ENCODE data around the gene CHRM5. TPM values are rescaled to one million over a fixed set of nuclear protein-coding genes. Genes with fewer than 3 reads are reported as not detected.

CHRM5 gene
- total RNA-seq, 1 donor from 2014 or later = not detected

DNA sequence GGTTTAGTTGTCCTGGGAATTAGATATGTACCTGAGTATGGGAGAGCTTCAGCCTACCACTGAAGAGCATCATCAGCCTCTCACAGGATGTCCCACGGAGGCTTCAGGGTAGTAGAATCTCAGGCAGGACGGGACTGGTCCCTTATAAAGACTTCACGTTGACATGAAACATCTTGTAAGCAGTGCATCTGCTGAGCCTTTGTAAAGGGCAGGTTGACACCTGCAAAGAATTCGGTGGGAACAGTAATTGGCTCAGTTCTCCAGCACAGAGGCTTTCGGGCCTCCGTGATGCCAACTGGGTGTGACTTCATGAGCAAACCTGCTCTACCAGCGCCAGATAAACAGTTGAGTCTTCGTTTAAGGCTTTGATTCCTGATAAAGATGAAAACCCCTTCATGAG lies 97.6 kb downstream of the CHRM5 start:
- no peak for ATAC-seq (ENCODE audit: poor library complexity)
- DNase-seq = no peak
- intact Hi-C loops (cut with DNase I) = no loop called here

DNA sequence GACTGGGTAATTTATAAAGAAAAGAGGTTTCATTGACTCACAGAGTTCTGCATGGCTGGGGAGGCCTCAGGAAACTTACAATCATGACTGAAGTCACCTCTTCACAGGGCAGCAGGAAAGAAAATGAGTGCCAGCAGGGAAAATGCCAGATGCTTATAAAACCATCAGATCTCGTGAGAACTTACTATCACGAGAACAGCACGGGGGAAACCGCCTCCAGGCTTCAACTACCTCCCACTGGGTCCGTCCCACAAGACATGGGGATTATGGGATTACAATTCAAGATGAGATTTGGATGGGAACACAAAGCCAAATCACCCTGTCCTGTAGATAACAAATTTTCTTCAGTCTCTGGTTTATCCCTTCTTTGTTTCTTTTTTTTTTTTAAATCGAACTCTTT lies 101.7 kb downstream of the CHRM5 start:
- intact Hi-C loops (cut with DNase I) = no loop called here
- DNase-seq (no peak), ATAC-seq (ENCODE audit: poor library complexity) (no peak)

DNA sequence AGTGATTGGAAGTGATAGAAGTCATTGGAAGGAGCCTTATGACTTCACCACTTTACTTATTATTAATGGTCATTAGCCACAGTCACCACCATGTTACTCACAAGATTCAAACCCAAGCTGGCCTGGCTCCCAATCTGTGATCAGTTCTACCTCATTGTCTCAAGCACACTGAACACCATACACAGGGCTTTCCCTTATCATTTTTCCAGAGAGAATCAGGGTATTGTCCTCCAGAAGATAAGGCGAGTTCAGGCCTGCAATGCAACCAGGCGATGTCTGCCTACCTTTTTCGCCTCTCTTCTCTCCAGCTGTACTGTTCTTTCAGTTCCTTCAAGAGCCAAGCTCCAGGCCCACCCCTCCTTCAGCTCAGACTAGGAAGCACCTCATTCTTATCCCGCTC lies 108.5 kb downstream of the CHRM5 start:
- DNase-seq (no peak), ATAC-seq (ENCODE audit: poor library complexity) (no peak)
- intact Hi-C loops (cut with DNase I) = no loop called here

DNA sequence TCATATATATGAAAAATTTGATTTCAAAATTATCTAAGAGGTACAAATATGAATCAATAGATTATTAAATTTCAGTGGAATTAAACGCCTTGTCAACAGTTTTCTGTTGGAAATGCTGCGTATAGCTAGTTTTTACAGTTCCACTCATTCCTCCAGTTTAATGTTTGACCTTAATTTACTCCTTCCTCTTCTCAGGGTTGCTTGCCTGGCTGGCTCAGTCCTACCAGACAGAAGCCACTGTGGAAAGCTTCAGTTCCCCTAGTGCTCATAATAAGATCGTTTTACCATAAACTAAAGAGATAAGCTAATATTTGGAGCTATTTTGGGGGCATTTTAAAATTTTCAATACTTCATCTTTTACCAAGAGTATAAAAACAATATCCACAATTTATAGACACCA lies 110.6 kb downstream of the CHRM5 start:
- intact Hi-C loops (cut with DNase I) = no loop called here
- DNase-seq = no peak

DNA sequence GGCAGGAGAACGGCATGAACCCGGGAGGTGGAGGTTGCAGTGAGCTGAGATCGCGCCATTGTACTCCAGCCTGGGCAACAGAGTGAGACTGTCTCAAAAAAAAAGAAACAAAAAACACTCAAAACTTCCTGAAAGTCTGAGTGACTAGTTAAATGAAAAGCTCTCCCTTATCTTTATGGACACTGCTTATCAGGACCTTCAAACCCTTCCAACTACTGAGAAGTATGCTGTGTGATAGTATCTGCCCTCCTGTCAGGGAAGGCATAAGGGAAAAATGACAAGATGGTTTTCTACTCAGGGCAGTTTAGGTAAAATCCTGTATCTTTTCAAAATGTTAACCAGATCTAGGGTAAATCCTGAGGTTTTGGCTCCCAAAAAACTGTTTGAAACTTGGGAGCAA lies 111.6 kb downstream of the CHRM5 start:
- no peak for DNase-seq
- ATAC-seq (ENCODE audit: poor library complexity) = no peak
- intact Hi-C loops (cut with DNase I) = no loop called here

More for the DNA sequence above, 110.6 kb downstream of the CHRM5 start:
- no peak for ATAC-seq (ENCODE audit: poor library complexity)

DNA sequence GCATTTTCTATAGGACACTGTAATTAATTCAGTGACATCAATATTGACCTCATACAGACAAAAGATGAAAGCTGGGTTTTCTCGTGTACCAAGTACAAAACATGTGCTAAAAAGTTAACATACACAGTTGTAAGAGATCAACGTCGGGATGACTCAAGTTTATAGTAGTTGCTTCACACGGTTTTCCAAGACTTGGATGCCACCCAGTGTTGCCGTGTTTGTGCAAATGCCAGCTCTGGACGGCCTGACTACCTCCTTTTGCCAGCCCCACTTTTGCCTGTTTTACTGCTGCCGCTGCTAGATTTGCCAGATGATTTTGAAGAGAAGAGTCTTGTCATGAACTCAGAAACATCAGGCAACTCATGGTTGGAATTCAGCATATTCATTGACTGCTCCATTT lies 115.8 kb downstream of the CHRM5 start:
- ATAC-seq (ENCODE audit: poor library complexity) (no peak), DNase-seq (no peak)
- intact Hi-C loops (cut with DNase I) = no loop called here

DNA sequence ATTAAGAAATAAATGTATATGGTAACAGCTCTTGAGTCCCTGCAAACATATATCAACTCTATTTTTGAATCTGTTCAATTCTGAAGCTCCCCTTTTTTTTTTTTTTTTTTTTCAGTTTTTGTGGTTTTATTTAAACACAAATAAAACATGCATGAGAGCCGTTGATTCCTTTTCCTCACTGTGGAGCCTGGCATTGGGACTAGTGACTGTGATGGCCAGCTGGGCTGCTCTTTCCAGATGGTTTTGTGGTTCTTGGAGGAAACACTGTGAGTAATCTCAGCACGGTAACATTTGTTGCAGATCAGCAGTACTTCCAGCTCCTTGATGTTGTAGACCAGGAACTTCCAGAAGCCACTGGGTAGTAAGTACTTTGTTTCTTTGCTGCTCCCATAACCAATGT lies 117.4 kb downstream of the CHRM5 start:
- no peak for ATAC-seq (ENCODE audit: poor library complexity)
- DNase-seq = no peak
- intact Hi-C loops (cut with DNase I) = no loop called here

DNA sequence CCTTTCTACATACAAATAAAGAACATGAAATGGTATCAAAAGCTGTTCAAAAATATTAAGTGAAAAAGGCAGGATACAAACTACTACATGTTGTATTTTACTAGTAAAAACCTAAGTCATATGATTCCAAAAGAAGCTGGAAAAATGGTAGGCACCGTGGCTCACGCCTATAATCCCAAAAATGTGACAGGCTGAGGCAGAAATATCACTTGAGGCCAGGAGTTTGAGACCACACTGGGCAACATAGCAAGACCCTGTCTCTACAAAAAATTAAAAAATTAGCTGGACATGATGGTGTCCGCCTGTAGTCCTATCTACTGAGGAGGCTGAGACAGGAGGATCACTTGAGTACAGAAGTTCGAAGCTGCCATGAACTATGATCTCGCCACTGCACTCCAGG lies 131.6 kb downstream of the CHRM5 start:
- ATAC-seq (ENCODE audit: poor library complexity) (no peak), DNase-seq (no peak)
- intact Hi-C loops (cut with DNase I) = loop anchor here (5.0 kb wide), 1 partner anchor 127 kb away; the partner anchor contains the start of gene EMC4

DNA sequence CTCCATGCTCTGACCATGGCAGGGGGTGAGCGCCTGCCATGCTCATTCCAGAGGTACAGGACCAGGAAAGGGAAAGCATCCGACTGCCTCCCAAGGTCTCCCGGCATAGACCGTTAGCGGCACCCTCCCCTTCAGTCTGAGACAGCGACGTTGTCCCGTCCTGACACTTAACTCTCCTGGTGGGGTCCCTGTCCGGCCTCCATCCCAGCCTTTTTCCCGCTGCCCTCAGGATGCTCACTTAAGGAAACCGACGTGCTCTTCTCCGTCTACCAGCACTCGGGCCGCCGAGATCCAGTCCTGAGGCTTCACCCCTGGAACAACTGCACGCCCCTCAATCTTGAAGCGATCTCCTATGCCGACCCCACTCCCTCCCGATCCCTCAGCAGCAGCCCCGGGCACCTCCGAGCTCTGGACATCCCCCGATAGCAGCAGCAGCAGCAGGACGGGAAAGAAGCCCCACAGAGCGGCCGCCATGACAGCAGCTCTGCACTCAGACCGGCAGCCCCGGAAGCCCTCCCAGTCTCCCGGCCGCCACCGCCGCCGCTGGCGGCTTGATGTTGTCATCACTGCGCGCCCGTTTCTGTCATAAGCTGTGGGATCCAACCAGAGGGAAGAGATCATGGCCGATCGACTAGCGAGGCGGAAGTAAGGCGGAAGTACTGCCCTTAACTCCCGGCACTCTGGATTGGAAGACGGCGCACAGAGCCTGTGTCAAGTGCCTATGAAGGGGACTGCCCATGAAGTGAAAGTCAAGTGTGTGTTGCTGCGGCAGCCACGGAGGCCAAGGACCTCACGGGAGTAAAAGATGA lies 133.3 kb downstream of the CHRM5 start, which contains the start of the genes EMC7 and PGBD4:
Gene EMC7, minus strand, starts transcription at position 497 of the 809 bp plus-strand sequence. Its CDS starts 23 bp downstream, at position 474.
Gene PGBD4, plus strand, starts transcription at position 718 of the 809 bp plus-strand sequence. CDS start 449 bp downstream, outside the sequence.
- peak; percentile 99 for DNase-seq
- peak; percentile 100 for ATAC-seq (ENCODE audit: poor library complexity)
- intact Hi-C loops (cut with DNase I) = loop anchor here (5.0 kb wide), 1 partner anchor 126 kb away; the partner anchor contains the start of gene EMC4

DNA sequence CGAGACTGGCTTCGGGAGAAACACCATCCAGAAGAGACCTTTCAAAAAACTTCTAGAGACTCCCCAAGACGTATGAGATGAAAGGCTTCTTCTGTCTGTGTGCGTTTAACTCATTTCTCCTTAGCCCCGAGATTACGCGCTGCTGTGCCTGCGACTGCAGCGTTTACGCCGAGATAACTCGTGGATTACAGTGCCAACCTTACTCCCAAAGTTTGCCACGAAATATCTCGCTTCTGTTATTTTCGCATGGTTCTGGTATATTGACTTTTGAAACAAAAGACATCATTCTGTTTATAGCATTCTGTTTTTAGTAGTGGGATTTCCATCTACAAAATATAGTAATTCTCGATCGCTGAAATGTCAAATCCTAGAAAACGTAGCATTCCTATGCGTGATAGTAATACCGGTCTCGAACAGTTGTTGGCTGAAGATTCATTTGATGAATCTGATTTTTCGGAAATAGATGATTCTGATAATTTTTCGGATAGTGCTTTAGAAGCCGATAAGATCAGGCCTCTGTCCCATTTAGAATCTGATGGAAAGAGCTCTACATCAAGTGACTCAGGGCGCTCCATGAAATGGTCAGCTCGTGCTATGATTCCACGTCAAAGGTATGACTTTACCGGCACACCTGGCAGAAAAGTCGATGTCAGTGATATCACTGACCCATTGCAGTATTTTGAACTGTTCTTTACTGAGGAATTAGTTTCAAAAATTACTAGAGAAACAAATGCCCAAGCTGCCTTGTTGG lies 134.1 kb downstream of the CHRM5 start:
- ATAC-seq (ENCODE audit: poor library complexity) (peak; percentile 44), DNase-seq (no peak)
- intact Hi-C loops (cut with DNase I) = loop anchor here (5.0 kb wide), 1 partner anchor 125 kb away; the partner anchor contains the start of gene EMC4

DNA sequence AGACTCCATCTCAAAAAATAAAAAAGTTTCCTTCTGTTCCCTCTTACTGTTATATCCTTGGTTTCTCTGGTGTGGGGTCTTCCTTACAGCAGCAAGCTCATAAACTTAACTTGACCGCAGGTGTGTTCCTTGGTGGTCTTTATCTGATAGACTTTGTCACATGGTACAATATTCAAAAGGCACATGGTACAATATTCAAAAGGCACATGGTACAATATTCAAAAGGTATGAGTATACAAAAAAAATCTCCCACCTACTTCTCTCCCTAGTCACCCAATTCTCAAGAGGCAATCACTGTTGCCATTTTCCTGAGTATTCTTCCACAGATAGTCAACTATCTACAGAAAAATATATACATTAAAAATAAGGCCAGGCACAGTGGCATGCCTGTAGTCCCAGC lies 138.1 kb downstream of the CHRM5 start:
- intact Hi-C loops (cut with DNase I) = no loop called here
- ATAC-seq (ENCODE audit: poor library complexity) = no peak
- no peak for DNase-seq

DNA sequence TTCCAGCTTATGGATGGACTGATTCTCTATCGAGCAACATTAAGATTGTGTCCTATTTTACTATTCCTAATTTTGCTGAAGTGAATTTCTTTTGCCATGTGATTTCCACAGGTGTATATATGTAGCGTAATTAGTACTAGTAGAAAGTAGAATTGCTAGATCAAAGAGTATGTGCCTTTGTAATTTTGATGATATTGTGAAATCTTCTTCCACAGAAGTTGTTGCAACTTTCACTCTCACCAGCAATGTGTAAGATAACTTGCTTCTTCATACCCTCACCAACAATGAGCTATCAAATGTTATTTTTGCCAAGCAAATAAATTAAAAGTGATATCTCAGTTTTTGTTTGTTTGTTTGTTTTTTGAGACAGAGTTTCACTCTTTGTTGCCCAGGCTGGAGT lies 139.0 kb downstream of the CHRM5 start:
- DNase-seq (no peak), ATAC-seq (ENCODE audit: poor library complexity) (no peak)
- intact Hi-C loops (cut with DNase I) = no loop called here

DNA sequence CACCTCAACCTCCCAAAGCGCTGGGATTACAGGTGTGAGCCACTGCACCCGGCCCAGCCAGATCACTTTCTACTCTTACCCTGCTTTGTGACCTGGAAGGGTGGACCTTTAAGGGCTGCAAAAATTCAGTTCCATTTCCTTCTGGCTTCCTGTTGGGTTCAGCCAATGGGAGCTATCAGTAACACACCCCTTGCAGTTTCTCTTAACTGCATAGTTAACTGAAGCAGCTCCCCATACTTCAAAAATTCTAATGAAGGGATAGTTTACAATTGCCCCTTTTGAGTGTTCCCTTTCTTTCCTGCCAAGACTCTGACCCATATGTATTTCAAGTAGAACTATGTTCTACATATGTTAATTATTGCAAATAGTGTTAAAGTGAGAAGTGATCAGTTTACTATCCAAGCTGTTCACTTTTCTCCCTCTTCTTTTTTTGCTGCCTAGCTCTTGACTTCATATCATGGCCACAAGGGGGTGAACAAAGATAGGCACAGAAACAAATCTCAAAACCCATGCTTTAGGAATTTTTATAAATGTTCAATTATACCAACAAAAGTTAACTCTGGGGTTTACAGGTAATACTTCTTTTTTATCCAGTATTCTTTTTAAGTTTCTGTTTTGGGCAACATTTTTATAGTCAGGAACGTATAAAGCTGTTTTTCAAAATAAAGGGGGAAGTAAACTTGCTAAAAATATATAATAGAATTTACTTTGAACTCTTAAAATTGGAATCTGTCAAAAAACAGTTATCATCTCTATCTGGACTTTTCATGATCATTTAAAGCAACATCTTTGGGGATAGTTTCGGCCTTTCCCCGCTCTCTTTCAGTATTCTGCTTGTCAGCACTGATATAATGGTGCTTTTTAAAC lies 141.7 kb downstream of the CHRM5 start:
- ATAC-seq (ENCODE audit: poor library complexity) (no peak), DNase-seq (no peak)
- intact Hi-C loops (cut with DNase I) = no loop called here

DNA sequence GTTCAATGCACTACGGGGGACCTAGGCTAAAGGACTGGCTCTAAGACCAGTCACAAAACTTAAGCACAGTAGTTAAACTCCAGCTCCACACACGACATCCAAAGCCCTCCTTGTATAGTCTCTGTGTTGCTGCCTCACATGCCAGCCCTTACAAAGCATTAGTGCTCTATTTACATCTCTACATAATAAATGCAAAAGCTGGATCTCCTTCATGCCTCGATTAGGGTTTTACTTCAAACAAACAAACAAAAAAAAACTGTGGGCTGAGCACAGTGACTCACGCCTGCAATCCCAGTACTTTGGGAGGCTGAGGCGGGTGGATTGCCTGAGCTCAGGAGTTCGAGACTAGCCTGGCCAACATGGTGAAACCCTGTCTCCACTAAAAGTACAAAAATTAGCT lies 143.2 kb downstream of the CHRM5 start:
- ATAC-seq (ENCODE audit: poor library complexity) (no peak), DNase-seq (no peak)
- intact Hi-C loops (cut with DNase I) = no loop called here

DNA sequence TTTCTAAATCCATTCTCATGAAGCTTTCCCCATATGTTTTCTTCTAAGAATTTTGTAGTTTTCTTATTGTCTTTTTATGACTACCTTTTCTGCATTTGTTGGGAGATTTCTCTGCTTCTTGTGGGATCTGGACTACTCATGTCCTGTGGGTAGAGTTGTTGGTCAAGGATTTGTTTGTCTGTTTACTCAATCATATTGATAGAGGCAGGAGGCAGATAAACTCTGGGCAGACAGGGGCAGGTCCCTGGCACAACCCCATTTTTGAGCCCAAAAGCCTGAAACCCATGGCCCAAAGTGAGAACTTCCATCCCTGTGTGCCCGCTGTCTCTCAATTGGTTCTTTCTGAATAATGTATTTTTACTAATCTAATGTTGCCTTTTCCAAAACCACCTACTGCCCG lies 145.9 kb downstream of the CHRM5 start:
- intact Hi-C loops (cut with DNase I) = no loop called here
- DNase-seq (no peak), ATAC-seq (ENCODE audit: poor library complexity) (no peak)

DNA sequence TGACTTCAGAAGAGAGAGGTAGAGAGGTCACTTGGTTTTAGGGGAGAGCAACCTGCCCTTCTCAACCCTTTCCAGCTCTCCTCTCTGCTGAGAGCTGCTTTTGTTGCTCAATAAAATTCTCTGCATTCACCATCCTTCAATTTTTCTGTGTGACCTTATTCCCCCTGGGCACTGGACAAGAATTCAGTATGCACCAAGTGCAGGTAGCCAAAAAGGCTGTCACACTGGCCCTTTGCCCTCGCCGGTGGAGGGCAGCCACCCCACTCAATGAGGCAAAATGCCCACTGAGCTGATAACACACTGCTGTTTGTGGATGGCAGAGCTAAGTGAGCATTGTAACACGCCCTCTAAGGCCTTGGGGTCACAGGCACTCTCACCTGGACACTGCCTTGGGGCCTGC lies 146.4 kb downstream of the CHRM5 start:
- DNase-seq = no peak
- ATAC-seq (ENCODE audit: poor library complexity) = no peak
- intact Hi-C loops (cut with DNase I) = no loop called here

DNA sequence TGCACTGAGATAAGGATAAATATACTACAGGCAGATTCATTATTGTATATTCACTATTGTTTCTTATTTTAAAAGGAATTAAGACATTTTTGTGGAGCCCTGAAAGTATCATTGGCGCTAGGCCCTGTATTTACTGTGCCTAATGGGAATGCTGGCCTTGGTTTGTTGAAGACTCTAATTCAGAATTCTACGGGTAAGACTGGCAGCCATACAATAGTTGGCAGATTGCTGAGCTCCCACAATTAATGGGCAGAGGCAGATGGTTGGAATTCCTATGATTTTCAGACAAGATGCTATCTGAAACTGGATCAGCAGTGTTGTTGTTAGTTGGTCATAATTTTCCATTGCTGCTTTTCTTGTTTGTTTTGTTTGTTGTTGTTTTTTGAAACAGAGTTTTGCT lies 148.3 kb downstream of the CHRM5 start:
- no peak for ATAC-seq (ENCODE audit: poor library complexity)
- DNase-seq = no peak
- intact Hi-C loops (cut with DNase I) = no loop called here

Measured in Right ventricle myocardium superior (tissue), 1 donor.